HEK293 (cell line): ENCODE data around the gene CDK14.

Experiments used
- CTCF ChIA-PET: fragments of 350-600 bp; formaldehyde crosslinking; extraction: SDS; loops from one replicate; lab custom pipeline; 2021; ENCODE audit warnings: antibody characterized with exemption; lab: Yijun Ruan, JAX
- POLR2A ChIA-PET: fragments of 300-600 bp; formaldehyde crosslinking; extraction: SDS; loops from one replicate; lab custom pipeline; 2020; ENCODE audit warnings: antibody characterized with exemption, inconsistent platforms; lab: Yijun Ruan, JAX
- H3K27ac ChIP-seq: fragments of 200-500 bp; sonication (Bioruptor generic); 2 replicates; pipeline ENCODE4 v1.5.1; 2014; ENCODE audit warnings: low read depth, low read length, control low read depth, inconsistent platforms; ENCODE audit errors: extremely low read depth
- H3K36me3 ChIP-seq, 2 experiments: fragments of 200-500 bp in 1 of 2; sonication (Bioruptor generic) in 1 of 2; 1 replicate in 1 of 2; 2 replicates in 1 of 2; pipeline ENCODE4 v1.5.1; 2014 to 2017; ENCODE audit warnings: inconsistent platforms in 2 of 2, low read length in 2 of 2; ENCODE audit not compliant: control insufficient read depth in 2 of 2, insufficient read depth in 1 of 2
- H3K4me1 ChIP-seq: fragments of 200-500 bp; sonication (Bioruptor generic); 2 replicates; pipeline ENCODE4 v1.5.1; 2014; ENCODE audit warnings: mild to moderate bottlenecking, low read length, inconsistent platforms; ENCODE audit not compliant: control insufficient read depth, insufficient read depth
- H3K4me3 ChIP-seq: 2 replicates; pipeline ENCODE4 v1.5.1; 2011; ENCODE audit warnings: low read depth, mild to moderate bottlenecking, control low read depth, low read length, moderate library complexity
- H3K9me3 ChIP-seq: fragments of 200-500 bp; sonication (Bioruptor generic); 2 replicates; pipeline ENCODE4 v1.5.1; 2014; ENCODE audit warnings: low read depth, low read length, inconsistent platforms; ENCODE audit not compliant: control insufficient read depth, insufficient read depth
- AEBP2 ChIP-seq: fragments of 450-650 bp; formaldehyde crosslinking; IDR thresholded peaks from 2 replicates; pipeline ENCODE4 v1.5.1; 2016; ENCODE audit warnings: missing biosample characterization, missing genetic modification characterization, borderline replicate concordance
- BCL11A ChIP-seq: fragments of 450-650 bp; formaldehyde crosslinking; IDR thresholded peaks from 2 replicates; pipeline ENCODE4 v1.5.1; 2016; ENCODE audit warnings: low read depth, missing biosample characterization, missing genetic modification characterization
- ELK4 ChIP-seq: IDR thresholded peaks from 2 replicates; pipeline ENCODE4 v1.6.1; 2011; ENCODE audit warnings: mild to moderate bottlenecking, low read depth, low read length, borderline replicate concordance
- GLIS1 ChIP-seq: fragments of 450-650 bp; formaldehyde crosslinking; IDR thresholded peaks from 2 replicates; pipeline ENCODE4 v1.5.1; 2016; ENCODE audit warnings: missing biosample characterization, missing genetic modification characterization
- KLF10 ChIP-seq: fragments of 450-650 bp; IDR thresholded peaks from 2 replicates; pipeline ENCODE4 v1.5.1; 2018; ENCODE audit warnings: missing biosample characterization, mild to moderate bottlenecking, missing genetic modification characterization
- KLF16 ChIP-seq: fragments of 450-650 bp; formaldehyde crosslinking; IDR thresholded peaks from 2 replicates; pipeline ENCODE4 v1.5.1; 2017; ENCODE audit warnings: missing biosample characterization, missing genetic modification characterization
- PRDM6 ChIP-seq: fragments of 450-650 bp; formaldehyde crosslinking; IDR thresholded peaks from 2 replicates; pipeline ENCODE4 v1.5.1; 2017; ENCODE audit warnings: missing biosample characterization, missing genetic modification characterization
- SCRT2 ChIP-seq: fragments of 450-650 bp; formaldehyde crosslinking; IDR thresholded peaks from 2 replicates; pipeline ENCODE4 v1.5.1; 2016; ENCODE audit warnings: missing biosample characterization, missing genetic modification characterization
- SP7 ChIP-seq: fragments of 450-650 bp; formaldehyde crosslinking; IDR thresholded peaks from 2 replicates; pipeline ENCODE4 v1.5.1; 2016; ENCODE audit warnings: missing biosample characterization, missing genetic modification characterization
- ZEB2 ChIP-seq: fragments of 450-650 bp; formaldehyde crosslinking; IDR thresholded peaks from 2 replicates; pipeline ENCODE4 v1.5.1; 2016; ENCODE audit warnings: missing biosample characterization, missing genetic modification characterization
- ZNF10 ChIP-seq: fragments of 450-650 bp; formaldehyde crosslinking; IDR thresholded peaks from 2 replicates; pipeline ENCODE4 v1.5.1; 2017; ENCODE audit warnings: missing biosample characterization, missing genetic modification characterization
- ZNF138 ChIP-seq: fragments of 450-650 bp; formaldehyde crosslinking; IDR thresholded peaks from 2 replicates; pipeline ENCODE4 v1.5.1; 2016; ENCODE audit warnings: missing biosample characterization, missing genetic modification characterization, borderline replicate concordance
- ZNF174 ChIP-seq: fragments of 450-650 bp; formaldehyde crosslinking; IDR thresholded peaks from 2 replicates; pipeline ENCODE4 v1.5.0; 2017; ENCODE audit warnings: missing biosample characterization, mild to moderate bottlenecking, missing genetic modification characterization
- ZNF23 ChIP-seq: fragments of 450-650 bp; formaldehyde crosslinking; IDR thresholded peaks from 2 replicates; pipeline ENCODE4 v1.5.1; 2016; ENCODE audit warnings: missing biosample characterization, missing genetic modification characterization, borderline replicate concordance
- ZNF239 ChIP-seq: fragments of 450-650 bp; formaldehyde crosslinking; IDR thresholded peaks from 2 replicates; pipeline ENCODE4 v1.5.1; 2016; ENCODE audit warnings: missing biosample characterization, missing genetic modification characterization
- ZNF324 ChIP-seq: fragments of 450-650 bp; formaldehyde crosslinking; IDR thresholded peaks from 2 replicates; pipeline ENCODE4 v1.5.1; 2016; ENCODE audit warnings: missing biosample characterization, missing genetic modification characterization
- ZNF398 ChIP-seq: fragments of 450-650 bp; formaldehyde crosslinking; IDR thresholded peaks from 2 replicates; pipeline ENCODE4 v1.5.1; 2017; ENCODE audit warnings: missing biosample characterization, missing genetic modification characterization
- ZNF48 ChIP-seq: fragments of 450-650 bp; formaldehyde crosslinking; IDR thresholded peaks from 2 replicates; pipeline ENCODE4 v1.5.1; 2016; ENCODE audit warnings: missing biosample characterization, missing genetic modification characterization
- ZNF488 ChIP-seq: fragments of 450-650 bp; formaldehyde crosslinking; IDR thresholded peaks from 2 replicates; pipeline ENCODE4 v1.5.1; 2016; ENCODE audit warnings: missing biosample characterization, missing genetic modification characterization
- ZNF514 ChIP-seq: fragments of 450-650 bp; formaldehyde crosslinking; IDR thresholded peaks from 2 replicates; pipeline ENCODE4 v1.5.1; 2016; ENCODE audit warnings: missing biosample characterization, missing genetic modification characterization
- ZNF596 ChIP-seq: fragments of 450-650 bp; IDR thresholded peaks from 2 replicates; pipeline ENCODE4 v1.5.0; 2018; ENCODE audit warnings: missing biosample characterization, mild to moderate bottlenecking, missing genetic modification characterization, moderate library complexity
- ZNF639 ChIP-seq: fragments of 450-650 bp; formaldehyde crosslinking; IDR thresholded peaks from 2 replicates; pipeline ENCODE4 v1.5.1; 2016; ENCODE audit warnings: missing biosample characterization, missing genetic modification characterization
- ZNF658 ChIP-seq: fragments of 450-650 bp; formaldehyde crosslinking; IDR thresholded peaks from 2 replicates; pipeline ENCODE4; 2016; ENCODE audit warnings: missing biosample characterization, missing genetic modification characterization
- ZNF664 ChIP-seq: fragments of 450-650 bp; formaldehyde crosslinking; IDR thresholded peaks from 2 replicates; pipeline ENCODE4 v1.5.1; 2016; ENCODE audit warnings: missing biosample characterization, missing genetic modification characterization
- ZNF747 ChIP-seq: fragments of 450-650 bp; formaldehyde crosslinking; IDR thresholded peaks from 2 replicates; pipeline ENCODE4 v1.5.1; 2016; ENCODE audit warnings: missing biosample characterization, missing genetic modification characterization
- ZNF777 ChIP-seq: fragments of 450-650 bp; formaldehyde crosslinking; IDR thresholded peaks from 2 replicates; pipeline ENCODE4 v1.5.1; 2017; ENCODE audit warnings: missing biosample characterization, missing genetic modification characterization, borderline replicate concordance
- ZNF785 ChIP-seq: fragments of 450-650 bp; formaldehyde crosslinking; IDR thresholded peaks from 2 replicates; pipeline ENCODE4 v1.5.1; 2016; ENCODE audit warnings: missing biosample characterization, missing genetic modification characterization
- ZNF792 ChIP-seq: fragments of 450-650 bp; formaldehyde crosslinking; IDR thresholded peaks from 2 replicates; pipeline ENCODE4 v1.5.1; 2016; ENCODE audit warnings: missing biosample characterization, missing genetic modification characterization
- ZSCAN30 ChIP-seq: fragments of 450-650 bp; IDR thresholded peaks from 2 replicates; pipeline ENCODE4 v1.5.1; 2018; ENCODE audit warnings: missing biosample characterization, mild to moderate bottlenecking, missing genetic modification characterization, moderate library complexity

The CDK14 gene

GRCh38 chr7:90768301-90768700, 172.2 kb downstream of the CDK14 start:
- H3K27ac ChIP-seq = no peak overlapping the region
- no peaks in the 10 kb centered on the region for H3K9me3 ChIP-seq
- ChIA-PET POLR2A (no interaction called here), CTCF (no interaction called here)
- H3K4me1 ChIP-seq = peaks cover 5% of the 10 kb centered on the region
- TF ChIP-seq GLIS1 (no peak), ZNF324 (tag by site-specific recombination) (no peak), ZNF514 (no peak), ZNF48 (tag by site-specific recombination) (no peak), KLF10 (no peak), ZNF23 (tag by site-specific recombination) (no peak), SP7 (tag by site-specific recombination) (no peak), ZNF785 (tag by site-specific recombination) (no peak), BCL11A (tag by site-specific recombination) (no peak), KLF16 (no peak), ELK4 (no peak), ZNF664 (no peak), ZNF639 (tag by site-specific recombination) (no peak)
- TF ChIP-seq, all 188 proteins: peak for 0
- no peak overlapping the region for H3K4me3 ChIP-seq
- no peaks in the 10 kb centered on the region for H3K36me3 ChIP-seq

- ChIA-PET POLR2A (no interaction called here), CTCF (interaction anchor here (0.6 kb wide), 1 partner anchor 1062 kb away, joined by 3 read pairs; no protein-coding TSS in a partner anchor)
- Histone ChIP-seq H3K27ac (no peak overlapping the region), H3K36me3 (no peaks in the 10 kb centered on the region), H3K4me3 (no peak overlapping the region), H3K4me1 (peaks cover 5% of the 10 kb centered on the region), H3K9me3 (no peaks in the 10 kb centered on the region)
- TF ChIP-seq SCRT2 = no peak
- no peak for TF ChIP-seq AEBP2 (tag by site-specific recombination)
- no peak for TF ChIP-seq ZNF777 (tag by site-specific recombination)
- no peak for TF ChIP-seq ZNF658 (tag by site-specific recombination)
- no peak for TF ChIP-seq ZNF596 (tag by site-specific recombination)
- TF ChIP-seq ZNF10 (tag by site-specific recombination) = no peak
- TF ChIP-seq ZNF138 (tag by site-specific recombination) = no peak
- no peak for TF ChIP-seq ZNF398
- TF ChIP-seq ZNF239 = no peak
- no peak for TF ChIP-seq ZEB2 (tag by site-specific recombination)
- no peak for TF ChIP-seq ZNF792 (tag by site-specific recombination)
- no peak for TF ChIP-seq ZSCAN30 (tag by site-specific recombination)
- TF ChIP-seq ZNF488 (tag by site-specific recombination) = no peak
- TF ChIP-seq ZNF747 (tag by site-specific recombination) = no peak
- TF ChIP-seq PRDM6 (tag by site-specific recombination) = no peak
- TF ChIP-seq ZNF174 (tag by site-specific recombination) = no peak
These were observed 172.9 kb downstream of the CDK14 start for GRCh38 chr7:90769036-90769435.
